ENCODE results near the gene ARGLU1.

Gene ARGLU1

DNA sequence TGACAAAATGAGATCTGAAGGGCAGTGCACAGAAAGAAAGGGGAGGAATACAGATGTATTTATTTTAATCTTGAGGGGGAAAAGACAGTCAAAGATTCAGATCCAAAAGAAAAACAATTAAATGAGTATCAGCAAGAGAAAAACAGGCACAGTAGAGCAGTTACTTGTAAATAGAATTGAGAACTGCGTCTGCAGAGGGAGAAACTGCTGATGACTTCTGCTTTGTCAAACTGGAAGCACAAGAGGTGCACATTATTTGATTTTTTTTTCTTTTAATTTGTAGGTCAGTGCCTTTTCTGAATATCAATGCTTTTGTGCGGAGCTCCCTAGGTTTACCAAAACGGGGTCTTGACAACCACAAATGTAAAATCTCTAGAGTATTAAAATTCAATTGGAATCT is 69.8 kb downstream of the ARGLU1 start:
- DNase-seq = no peak

DNA sequence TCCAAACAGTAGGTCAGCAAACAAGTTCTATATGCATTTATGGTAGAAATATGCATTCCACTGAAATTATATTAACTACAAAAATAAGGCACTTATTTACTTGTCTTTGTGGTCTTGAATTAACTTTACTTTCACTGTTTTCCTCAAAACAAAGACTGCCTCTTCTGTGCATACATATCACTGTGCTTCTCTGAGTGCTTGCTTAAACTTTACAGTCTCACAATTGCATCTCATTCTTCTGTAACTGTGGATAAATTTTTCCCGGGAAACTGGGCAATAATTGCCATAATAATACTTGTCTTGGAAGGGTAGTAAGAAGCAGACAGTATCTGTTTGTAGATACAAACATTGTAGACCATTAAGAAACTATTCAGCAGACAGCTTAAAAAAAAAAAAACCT is 70.9 kb downstream of the ARGLU1 start:
- no peak for DNase-seq

DNA sequence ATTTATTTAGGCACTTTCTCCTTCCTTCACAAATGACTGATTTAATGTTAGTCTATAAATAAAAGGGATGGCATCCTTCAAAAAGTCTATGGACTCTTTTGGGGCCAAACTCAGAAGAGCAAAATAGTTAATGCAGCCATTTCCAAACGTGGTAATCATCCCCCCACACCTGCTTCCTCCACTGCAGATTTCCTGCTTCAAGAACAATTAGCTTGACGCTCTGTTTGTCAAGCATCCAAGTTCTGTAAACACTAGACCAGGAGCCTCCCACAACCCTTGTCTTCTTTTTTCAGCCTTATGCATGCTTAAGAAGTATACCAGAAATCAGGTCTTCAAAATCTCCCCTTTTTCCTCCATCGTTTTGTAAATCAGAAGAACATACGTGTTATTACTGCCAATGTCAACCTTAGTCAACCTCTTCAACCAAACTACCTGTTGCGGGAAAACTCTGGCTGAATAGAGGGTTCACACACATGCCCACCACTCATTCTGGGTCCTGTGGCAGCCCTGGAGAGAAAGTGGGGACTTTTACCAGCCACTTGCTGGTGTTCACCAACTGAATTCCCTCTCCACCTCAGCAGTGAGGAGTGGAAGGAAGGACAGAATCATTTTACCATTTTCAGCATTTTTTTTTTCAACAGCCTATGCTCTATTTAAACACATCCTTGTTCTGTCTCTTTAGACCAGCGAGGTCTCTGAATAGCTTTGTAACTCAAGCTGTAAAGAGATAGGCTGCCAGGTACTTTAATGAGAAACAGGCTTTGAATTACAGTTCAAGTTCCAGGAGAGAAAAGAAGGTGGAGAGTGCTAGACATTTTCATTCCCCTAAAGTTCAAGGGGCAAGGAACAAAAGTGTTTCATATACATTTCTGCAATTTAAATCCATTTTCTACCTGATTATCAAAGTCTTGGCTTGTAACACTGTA is 71.6 kb downstream of the ARGLU1 start:
- no peak for DNase-seq

DNA sequence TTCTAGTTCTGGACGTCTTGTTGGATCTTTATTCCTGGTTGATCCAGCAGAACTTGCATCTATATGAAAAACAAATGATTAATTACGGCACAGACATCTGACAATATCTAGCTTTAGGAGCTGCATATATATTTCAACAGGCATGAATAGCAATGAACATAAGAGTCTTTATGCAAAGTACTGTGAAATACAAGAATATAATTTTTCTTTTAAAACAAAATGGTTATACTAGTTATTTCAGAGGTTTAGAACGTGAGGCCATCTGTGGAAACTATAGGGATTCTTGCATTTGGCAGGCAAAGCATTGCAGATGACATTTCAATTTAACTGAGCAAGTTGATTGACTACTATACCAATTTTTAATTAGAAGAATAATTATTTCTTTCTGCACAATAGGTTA is 73.0 kb downstream of the ARGLU1 start:
- DNase-seq = no peak

DNA sequence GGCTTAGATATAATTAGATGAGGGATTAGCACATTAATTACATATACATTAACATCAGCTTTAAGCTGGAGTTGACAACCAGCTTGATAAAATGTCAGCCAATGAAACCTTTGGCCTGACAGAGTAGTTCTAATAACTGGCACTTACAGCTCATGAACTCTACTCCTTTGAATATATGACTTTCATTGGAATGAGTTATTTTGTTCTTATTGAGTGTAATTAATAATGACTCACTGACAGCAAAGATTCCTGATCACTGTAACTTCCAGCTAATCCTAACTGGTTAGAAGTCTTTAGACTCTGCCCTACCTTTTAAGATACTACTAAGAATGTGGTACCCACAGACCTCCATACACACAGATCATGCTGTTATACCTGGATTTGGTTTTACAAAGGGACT is 73.4 kb downstream of the ARGLU1 start:
- no peak for DNase-seq

DNA sequence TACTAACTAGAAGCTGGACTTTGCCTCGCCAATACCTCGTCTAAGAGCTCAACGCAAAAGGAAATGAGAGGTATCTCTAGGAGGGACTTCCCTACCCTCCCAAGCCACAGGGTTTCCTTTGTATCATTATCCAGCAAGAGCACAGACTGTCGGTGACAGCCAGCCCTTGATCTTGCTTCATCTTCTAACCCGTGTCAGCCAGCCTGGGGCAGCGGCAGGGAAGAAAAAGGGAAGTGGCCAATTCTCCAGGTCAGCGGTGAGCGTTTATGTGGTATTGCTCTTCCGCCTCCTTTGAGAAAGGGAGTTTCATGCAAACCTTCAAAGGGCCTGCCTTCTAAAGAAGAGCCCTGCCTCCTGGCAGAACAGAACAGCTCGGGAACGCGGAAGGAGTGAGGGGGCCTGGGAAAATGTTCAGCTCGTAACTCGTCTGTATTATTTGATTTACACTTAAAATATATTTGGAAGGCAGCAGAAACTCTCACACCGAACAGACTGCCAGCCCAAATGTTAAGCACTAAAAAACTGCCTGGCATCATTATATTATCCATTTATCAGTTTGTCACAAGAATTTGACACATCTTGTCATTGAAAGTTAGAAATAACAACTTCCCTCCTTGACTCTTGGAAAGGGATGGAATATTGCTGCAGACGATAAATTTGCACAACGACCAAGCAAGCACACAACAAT is 74.3 kb downstream of the ARGLU1 start:
- DNase-seq = no peak

DNA sequence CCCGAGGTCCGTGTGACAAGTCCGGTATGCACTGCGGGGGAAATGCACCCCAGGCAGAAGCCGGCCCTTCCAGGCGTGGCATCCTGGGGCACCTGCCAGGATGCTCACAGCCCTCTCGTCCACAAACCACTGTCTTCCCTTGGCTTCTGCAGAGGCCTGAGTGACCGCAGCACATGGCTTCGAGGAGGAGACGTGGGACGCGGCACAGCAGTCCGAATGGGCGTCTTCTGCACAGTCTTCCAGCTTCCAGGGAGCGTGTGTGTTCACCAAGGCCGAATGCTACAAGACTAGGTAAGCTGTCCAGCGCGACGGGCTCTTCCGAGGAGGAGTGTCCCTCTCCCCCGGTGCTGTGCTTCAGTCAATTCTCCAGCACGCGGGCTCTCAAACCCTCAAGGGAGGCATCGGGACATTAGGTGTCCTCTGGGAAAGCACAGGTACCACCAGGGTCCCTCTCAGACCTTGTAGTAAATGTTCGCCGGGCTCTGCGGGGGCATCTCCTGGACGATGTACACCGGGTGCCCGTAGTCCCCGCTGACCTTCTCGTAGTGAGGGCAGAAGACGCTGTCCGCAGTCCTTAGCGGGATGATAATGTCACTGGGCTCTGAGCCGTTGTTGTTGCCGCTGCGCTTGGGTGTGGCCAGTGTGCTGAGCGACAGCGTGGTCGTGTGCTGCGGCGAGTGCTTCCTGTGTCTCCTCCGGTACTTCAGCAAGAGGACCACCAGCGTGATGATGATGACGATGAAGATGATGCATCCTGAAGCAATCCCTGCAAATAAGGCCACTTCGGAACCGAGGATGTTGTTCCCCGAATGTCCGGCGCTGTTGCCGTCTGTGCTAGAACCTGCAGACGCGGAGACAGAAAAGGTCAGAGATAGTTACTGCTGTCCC is 75.1 kb downstream of the ARGLU1 start:
- DNase-seq = no peak

DNA sequence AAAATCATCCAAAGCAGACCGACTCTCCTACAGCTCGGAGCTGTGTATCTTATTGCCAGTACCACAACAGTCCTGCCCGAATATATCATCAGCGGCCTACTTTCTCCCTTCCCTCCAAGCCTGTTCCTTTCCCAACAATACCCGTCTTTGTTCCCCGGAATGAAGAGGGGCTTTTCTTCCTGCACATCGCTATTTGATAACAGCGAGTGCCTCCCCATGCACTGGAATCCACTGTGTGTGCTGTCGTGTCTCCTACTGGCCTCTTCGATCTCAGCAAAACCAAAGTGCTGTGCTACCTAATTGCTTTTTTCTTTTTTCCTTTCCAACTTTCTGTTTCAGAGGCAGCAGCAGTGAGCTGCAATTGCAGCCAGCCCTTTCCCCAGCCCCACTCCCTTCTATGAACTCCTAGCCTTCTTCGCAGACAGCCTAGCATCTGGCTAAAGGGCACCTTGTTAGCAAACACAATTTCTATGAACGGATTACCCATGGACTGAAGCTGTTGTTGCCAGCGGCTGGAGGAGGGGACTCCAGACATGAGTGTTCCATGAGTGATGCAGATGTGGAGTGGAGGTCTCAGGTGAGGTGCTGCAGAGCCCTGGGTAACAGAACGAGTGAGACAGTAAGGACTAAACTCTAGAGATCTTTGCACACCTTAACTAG is 75.9 kb downstream of the ARGLU1 start:
- DNase-seq = no peak
